HEK293 (cell line): Measurements from ENCODE around the gene TNIP1.
A peak's percentile ranks its signal among the peaks of the same experiment; 100 is the strongest.

Experiments
- CTCF ChIA-PET: fragments of 350-600 bp; formaldehyde crosslinking; extraction: SDS; loops from one replicate; lab custom pipeline; 2021; ENCODE audit warnings: antibody characterized with exemption; lab: Yijun Ruan, JAX
- POLR2A ChIA-PET: fragments of 300-600 bp; formaldehyde crosslinking; extraction: SDS; loops from one replicate; lab custom pipeline; 2020; ENCODE audit warnings: antibody characterized with exemption, inconsistent platforms; lab: Yijun Ruan, JAX
- H3K27ac ChIP-seq: fragments of 200-500 bp; sonication (Bioruptor generic); 2 replicates; pipeline ENCODE4 v1.5.1; 2014; ENCODE audit warnings: low read depth, low read length, control low read depth, inconsistent platforms; ENCODE audit errors: extremely low read depth
- H3K36me3 ChIP-seq, 2 experiments: fragments of 200-500 bp in 1 of 2; sonication (Bioruptor generic) in 1 of 2; 1 replicate in 1 of 2; 2 replicates in 1 of 2; pipeline ENCODE4 v1.5.1; 2014 to 2017; ENCODE audit warnings: inconsistent platforms in 2 of 2, low read length in 2 of 2; ENCODE audit not compliant: control insufficient read depth in 2 of 2, insufficient read depth in 1 of 2
- H3K4me1 ChIP-seq: fragments of 200-500 bp; sonication (Bioruptor generic); 2 replicates; pipeline ENCODE4 v1.5.1; 2014; ENCODE audit warnings: mild to moderate bottlenecking, low read length, inconsistent platforms; ENCODE audit not compliant: control insufficient read depth, insufficient read depth
- H3K4me3 ChIP-seq: 2 replicates; pipeline ENCODE4 v1.5.1; 2011; ENCODE audit warnings: low read depth, mild to moderate bottlenecking, control low read depth, low read length, moderate library complexity
- H3K9me3 ChIP-seq: fragments of 200-500 bp; sonication (Bioruptor generic); 2 replicates; pipeline ENCODE4 v1.5.1; 2014; ENCODE audit warnings: low read depth, low read length, inconsistent platforms; ENCODE audit not compliant: control insufficient read depth, insufficient read depth
- CTCF ChIP-seq: fragments of 450-650 bp; formaldehyde crosslinking; IDR thresholded peaks from 2 replicates; pipeline ENCODE4 v1.5.1; 2016; ENCODE audit warnings: missing biosample characterization, missing genetic modification characterization
- EGR2 ChIP-seq: fragments of 450-650 bp; formaldehyde crosslinking; IDR thresholded peaks from 2 replicates; pipeline ENCODE4 v1.5.1; 2016; ENCODE audit warnings: low read depth, missing biosample characterization, missing genetic modification characterization
- GLI4 ChIP-seq: fragments of 450-650 bp; formaldehyde crosslinking; IDR thresholded peaks from 2 replicates; pipeline ENCODE4 v1.5.1; 2016; ENCODE audit warnings: missing biosample characterization, missing genetic modification characterization
- KLF10 ChIP-seq: fragments of 450-650 bp; IDR thresholded peaks from 2 replicates; pipeline ENCODE4 v1.5.1; 2018; ENCODE audit warnings: missing biosample characterization, mild to moderate bottlenecking, missing genetic modification characterization
- KLF7 ChIP-seq: fragments of 450-650 bp; formaldehyde crosslinking; IDR thresholded peaks from 2 replicates; pipeline ENCODE4 v1.5.1; 2016; ENCODE audit warnings: missing biosample characterization, missing genetic modification characterization, borderline replicate concordance
- MEIS1 ChIP-seq: sonication (generic); formaldehyde crosslinking; IDR thresholded peaks from 2 replicates; pipeline ENCODE4 v1.8.1; 2022; ENCODE audit warnings: missing genetic modification reagents, mild to moderate bottlenecking, borderline replicate concordance
- PRDM6 ChIP-seq: fragments of 450-650 bp; formaldehyde crosslinking; IDR thresholded peaks from 2 replicates; pipeline ENCODE4 v1.5.1; 2017; ENCODE audit warnings: missing biosample characterization, missing genetic modification characterization
- SCRT2 ChIP-seq: fragments of 450-650 bp; formaldehyde crosslinking; IDR thresholded peaks from 2 replicates; pipeline ENCODE4 v1.5.1; 2016; ENCODE audit warnings: missing biosample characterization, missing genetic modification characterization
- SP2 ChIP-seq: fragments of 450-650 bp; formaldehyde crosslinking; IDR thresholded peaks from 2 replicates; pipeline ENCODE4 v1.5.1; 2016; ENCODE audit warnings: missing biosample characterization, missing genetic modification characterization
- ZEB2 ChIP-seq: fragments of 450-650 bp; formaldehyde crosslinking; IDR thresholded peaks from 2 replicates; pipeline ENCODE4 v1.5.1; 2016; ENCODE audit warnings: missing biosample characterization, missing genetic modification characterization
- ZFHX2 ChIP-seq: fragments of 450-650 bp; formaldehyde crosslinking; conservative IDR thresholded peaks from 2 replicates; pipeline ENCODE4 v1.5.1; 2016; ENCODE audit warnings: missing biosample characterization, missing genetic modification characterization
- ZFP69B ChIP-seq: fragments of 450-650 bp; formaldehyde crosslinking; IDR thresholded peaks from 2 replicates; pipeline ENCODE4 v1.5.1; 2016; ENCODE audit warnings: missing biosample characterization, missing genetic modification characterization
- ZNF112 ChIP-seq: fragments of 450-650 bp; formaldehyde crosslinking; IDR thresholded peaks from 2 replicates; pipeline ENCODE4 v1.5.0; 2017; ENCODE audit warnings: missing biosample characterization, missing genetic modification characterization
- ZNF121 ChIP-seq: fragments of 450-650 bp; formaldehyde crosslinking; IDR thresholded peaks from 2 replicates; pipeline ENCODE4 v1.5.1; 2016; ENCODE audit warnings: missing biosample characterization, missing genetic modification characterization
- ZNF132 ChIP-seq: fragments of 450-650 bp; formaldehyde crosslinking; IDR thresholded peaks from 2 replicates; pipeline ENCODE4 v1.5.1; 2017; ENCODE audit warnings: missing biosample characterization, missing genetic modification characterization, borderline replicate concordance
- ZNF155 ChIP-seq: fragments of 450-650 bp; formaldehyde crosslinking; IDR thresholded peaks from 2 replicates; pipeline ENCODE4 v1.5.1; 2016; ENCODE audit warnings: missing biosample characterization, missing genetic modification characterization
- ZNF157 ChIP-seq: fragments of 450-650 bp; formaldehyde crosslinking; IDR thresholded peaks from 2 replicates; pipeline ENCODE4 v1.5.1; 2016; ENCODE audit warnings: missing biosample characterization, missing genetic modification characterization
- ZNF311 ChIP-seq: fragments of 450-650 bp; formaldehyde crosslinking; IDR thresholded peaks from 2 replicates; pipeline ENCODE4 v1.5.1; 2017; ENCODE audit warnings: missing biosample characterization, missing genetic modification characterization, borderline replicate concordance
- ZNF341 ChIP-seq: fragments of 450-650 bp; formaldehyde crosslinking; IDR thresholded peaks from 2 replicates; pipeline ENCODE4; 2016; ENCODE audit warnings: low read depth, missing biosample characterization, missing genetic modification characterization
- ZNF366 ChIP-seq: fragments of 450-650 bp; formaldehyde crosslinking; conservative IDR thresholded peaks from 2 replicates; pipeline ENCODE4 v1.5.1; 2016; ENCODE audit warnings: missing biosample characterization, missing genetic modification characterization
- ZNF391 ChIP-seq: fragments of 450-650 bp; formaldehyde crosslinking; IDR thresholded peaks from 2 replicates; pipeline ENCODE4 v1.5.1; 2016; ENCODE audit warnings: low read depth, missing biosample characterization, missing genetic modification characterization, borderline replicate concordance
- ZNF514 ChIP-seq: fragments of 450-650 bp; formaldehyde crosslinking; IDR thresholded peaks from 2 replicates; pipeline ENCODE4 v1.5.1; 2016; ENCODE audit warnings: missing biosample characterization, missing genetic modification characterization
- ZNF518A ChIP-seq: fragments of 450-650 bp; formaldehyde crosslinking; conservative IDR thresholded peaks from 2 replicates; pipeline ENCODE4 v1.5.1; 2016; ENCODE audit warnings: low read depth, missing biosample characterization, missing genetic modification characterization
- ZNF560 ChIP-seq: fragments of 450-650 bp; formaldehyde crosslinking; IDR thresholded peaks from 2 replicates; pipeline ENCODE4 v1.5.1; 2017; ENCODE audit warnings: missing biosample characterization, missing genetic modification characterization, borderline replicate concordance
- ZNF777 ChIP-seq: fragments of 450-650 bp; formaldehyde crosslinking; IDR thresholded peaks from 2 replicates; pipeline ENCODE4 v1.5.1; 2017; ENCODE audit warnings: missing biosample characterization, missing genetic modification characterization, borderline replicate concordance
- TF ChIP-seq, protein P1 (sequence below): fragments of 450-650 bp; formaldehyde crosslinking; IDR thresholded peaks from 2 replicates; pipeline ENCODE4 v1.5.1; 2016; ENCODE audit warnings: missing biosample characterization, missing genetic modification characterization

TNIP1 gene

DNA sequence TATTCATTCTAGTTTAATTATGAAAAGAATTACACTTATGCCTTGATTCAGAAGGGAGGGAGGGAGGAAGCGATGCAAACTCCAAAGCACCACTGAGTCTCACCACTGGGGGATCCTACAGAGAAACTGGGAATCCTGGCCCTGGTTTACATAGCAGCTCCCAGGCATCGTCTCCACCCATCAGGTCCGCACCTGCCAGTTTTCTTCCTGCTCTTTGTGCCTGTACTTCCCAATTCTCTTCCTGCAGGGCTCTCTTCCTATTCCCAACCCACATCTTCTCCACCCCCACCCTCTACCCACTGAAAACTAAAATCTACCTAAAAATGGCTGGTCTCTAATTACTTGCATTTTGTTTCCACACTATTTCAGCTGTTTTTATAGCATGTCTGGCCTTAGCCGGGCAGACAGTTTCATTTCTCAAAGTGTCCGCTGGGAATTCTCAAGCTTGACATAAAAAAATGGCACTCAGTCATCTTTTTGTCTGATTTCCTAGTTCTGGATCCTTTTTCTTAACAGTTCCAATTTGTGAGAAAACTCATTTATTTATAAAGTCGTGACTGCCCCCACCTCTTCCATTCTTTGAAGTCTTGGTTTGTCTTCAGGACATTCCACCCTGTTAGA lies 1.6 kb upstream of the TNIP1 start:
- Histone ChIP-seq H3K9me3 (no peaks in the 10 kb centered on the region), H3K36me3 (peaks cover 0 to 12% of the 10 kb centered on the region in 2 experiments; a peak in 1 of 3 replicates), H3K4me1 (peaks cover 6% of the 10 kb centered on the region; the same call in 1 of the 2 replicates), H3K4me3 (no peak overlapping the region), H3K27ac (no peak overlapping the region)
- peak; percentile 75 for TF ChIP-seq ZFHX2 (tag by site-specific recombination)
- no peak for TF ChIP-seq ZNF155 (tag by site-specific recombination)
- TF ChIP-seq, protein P1, sequence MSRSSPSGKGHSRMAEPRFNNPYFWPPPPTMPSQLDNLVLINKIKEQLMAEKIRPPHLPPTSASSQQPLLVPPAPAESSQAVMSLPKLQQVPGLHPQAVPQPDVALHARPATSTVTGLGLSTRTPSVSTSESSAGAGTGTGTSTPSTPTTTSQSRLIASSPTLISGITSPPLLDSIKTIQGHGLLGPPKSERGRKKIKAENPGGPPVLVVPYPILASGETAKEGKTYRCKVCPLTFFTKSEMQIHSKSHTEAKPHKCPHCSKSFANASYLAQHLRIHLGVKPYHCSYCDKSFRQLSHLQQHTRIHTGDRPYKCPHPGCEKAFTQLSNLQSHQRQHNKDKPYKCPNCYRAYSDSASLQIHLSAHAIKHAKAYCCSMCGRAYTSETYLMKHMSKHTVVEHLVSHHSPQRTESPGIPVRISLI (tag by site-specific recombination) = no peak
- no peak for TF ChIP-seq SP2 (tag by site-specific recombination)
- TF ChIP-seq CTCF = peak; percentile 55; the same call in 1 of the 2 replicates
- TF ChIP-seq ZNF121 (tag by site-specific recombination) = no peak
- no peak for TF ChIP-seq KLF10 (tag by site-specific recombination)
- TF ChIP-seq ZNF777 (tag by site-specific recombination) = no peak
- no peak for TF ChIP-seq ZNF112 (tag by site-specific recombination)
- no peak for TF ChIP-seq GLI4 (tag by site-specific recombination)
- no peak for TF ChIP-seq ZNF391 (tag by site-specific recombination)
- TF ChIP-seq EGR2 (tag by site-specific recombination) = peak; percentile 68
- TF ChIP-seq ZNF514 = no peak
- TF ChIP-seq ZNF157 = no peak
- no peak for TF ChIP-seq SCRT2 (tag by site-specific recombination)
- TF ChIP-seq ZNF518A (tag by site-specific recombination) = no peak
- no peak for TF ChIP-seq PRDM6 (tag by site-specific recombination)
- no peak for TF ChIP-seq ZNF132
- TF ChIP-seq MEIS1 (CRISPR knock-in tag) = no peak
- TF ChIP-seq KLF7 = no peak
- TF ChIP-seq ZEB2 = no peak
- TF ChIP-seq ZNF341 (tag by site-specific recombination) = no peak
- TF ChIP-seq ZNF366 (tag by site-specific recombination) = no peak
- TF ChIP-seq ZNF311 (tag by site-specific recombination) = no peak
- TF ChIP-seq ZNF560 (tag by site-specific recombination) = no peak
- no peak for TF ChIP-seq ZFP69B (tag by site-specific recombination)
- ChIA-PET CTCF (interaction anchor here (0.6 to 3.6 kb wide), 6 partner anchors 8 to 132 kb away, joined by 3 to 22 read pairs (median 7); no protein-coding TSS in a partner anchor), POLR2A (interaction anchor here (1.0 to 1.1 kb wide), 2 partner anchors 11 to 75 kb away, joined by 3 read pairs; partner anchors contain the start of gene ANXA6)
